Activated CD4-positive, alpha-beta T cell treated with anti-CD3 and anti-CD28 coated beads, Interleukin-10, Interleukin-2, amounts not matched to agents 100 ng/mL and 50 ng/mL, durations not matched to agents 16 hours and 8 hours (primary cell): ENCODE results near the gene CSTF2T.
"Not testable (repeated sequence)": the region's sequence is repeated elsewhere in the genome, so short reads cannot be mapped to it uniquely, and the experiment has no call there.

ENCODE experiments used
- DNase-seq: peaks from one replicate; pipeline ENCODE4 v3.0.0-alpha.2; 2020

The CSTF2T gene

DNA sequence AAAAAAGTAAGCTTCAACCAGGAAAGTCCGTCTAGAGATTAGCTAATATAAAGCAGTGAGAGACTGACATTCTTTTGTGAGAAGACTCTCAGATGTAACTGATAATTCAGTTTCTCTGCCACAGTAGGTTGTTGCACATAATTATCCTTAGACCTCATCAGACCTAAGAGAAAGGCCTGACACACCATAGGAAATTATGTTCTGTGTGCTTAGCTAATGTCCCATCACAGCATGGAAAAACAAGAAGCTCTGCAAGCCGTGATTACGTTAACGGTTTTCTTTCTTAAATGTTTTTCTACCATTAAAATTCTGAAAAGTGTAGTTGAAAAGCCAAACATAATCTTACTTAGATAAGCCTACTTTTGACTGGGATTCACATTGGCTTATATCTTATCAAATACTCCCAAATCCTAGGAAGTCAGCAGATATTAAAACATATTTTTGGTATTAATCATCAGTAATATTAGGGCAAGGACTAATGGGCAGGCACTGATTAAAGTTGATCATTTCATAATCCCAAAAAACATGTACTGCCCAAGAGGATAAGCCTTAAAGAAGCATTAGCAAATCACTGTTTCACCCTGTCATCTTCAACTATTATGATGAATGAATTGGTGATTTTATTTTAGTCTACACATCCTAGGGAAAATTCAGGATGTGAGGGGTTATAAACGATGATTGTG is 5.2 kb downstream of the CSTF2T start:
- no peak for DNase-seq

DNA sequence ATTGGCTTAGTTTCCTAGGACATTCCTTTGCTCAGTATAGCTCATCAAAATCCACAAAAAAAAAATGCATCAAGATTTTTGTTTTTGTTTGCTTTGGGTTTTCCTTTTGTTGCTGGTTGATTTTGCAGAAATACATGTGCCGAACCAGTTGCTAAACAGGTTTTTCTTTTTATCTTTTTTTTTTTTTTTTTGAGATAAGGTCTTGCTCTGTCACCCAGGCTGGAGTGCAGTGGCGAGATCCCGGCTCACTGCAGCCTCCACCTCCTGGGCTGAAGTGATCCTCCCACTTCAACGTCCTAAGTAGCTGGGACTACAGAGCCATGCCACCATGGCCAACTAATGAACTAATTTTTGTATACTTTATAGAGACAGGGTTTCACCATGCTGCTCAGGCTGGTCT is 8.3 kb downstream of the CSTF2T start:
- DNase-seq, result no peak

DNA sequence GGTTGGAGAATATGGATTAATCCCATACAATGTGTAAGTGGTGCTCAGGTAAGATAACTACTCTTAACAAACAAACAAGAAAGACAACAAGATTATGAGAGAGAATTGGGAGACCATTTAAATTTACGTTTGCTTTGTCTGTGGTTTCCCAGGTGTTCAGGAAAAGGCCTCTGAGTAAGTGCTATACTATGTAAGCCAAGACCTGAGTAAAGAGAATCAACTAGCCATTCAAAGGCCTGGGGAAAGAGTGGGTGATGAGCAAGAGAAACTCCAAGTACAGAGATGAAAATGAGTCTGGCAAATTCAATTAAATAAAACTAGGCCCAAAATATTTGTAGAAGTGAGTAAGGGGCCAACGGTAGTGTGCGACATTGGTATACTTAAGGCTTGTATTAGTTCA is 9.9 kb downstream of the CSTF2T start:
- no peak for DNase-seq

DNA sequence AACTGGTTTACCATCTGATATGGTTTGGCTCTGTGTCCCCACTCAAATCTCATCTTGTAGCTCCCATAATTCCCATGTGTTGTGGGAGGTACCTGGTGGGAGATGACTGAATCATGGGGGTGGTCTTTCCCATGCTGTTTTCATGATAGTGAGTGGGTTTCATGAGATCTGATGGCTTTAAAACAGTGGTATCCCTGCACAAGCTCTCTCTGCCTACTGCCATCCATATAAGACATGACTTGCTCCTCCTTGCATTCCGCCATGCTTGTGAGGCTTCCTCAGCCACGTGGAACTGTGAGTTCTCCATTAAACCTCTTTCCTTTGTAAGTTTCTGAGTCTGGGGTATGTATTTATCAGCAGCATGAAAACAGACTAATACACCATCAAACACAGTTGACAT is 10.6 kb downstream of the CSTF2T start:
- not testable (repeated sequence) for DNase-seq

DNA sequence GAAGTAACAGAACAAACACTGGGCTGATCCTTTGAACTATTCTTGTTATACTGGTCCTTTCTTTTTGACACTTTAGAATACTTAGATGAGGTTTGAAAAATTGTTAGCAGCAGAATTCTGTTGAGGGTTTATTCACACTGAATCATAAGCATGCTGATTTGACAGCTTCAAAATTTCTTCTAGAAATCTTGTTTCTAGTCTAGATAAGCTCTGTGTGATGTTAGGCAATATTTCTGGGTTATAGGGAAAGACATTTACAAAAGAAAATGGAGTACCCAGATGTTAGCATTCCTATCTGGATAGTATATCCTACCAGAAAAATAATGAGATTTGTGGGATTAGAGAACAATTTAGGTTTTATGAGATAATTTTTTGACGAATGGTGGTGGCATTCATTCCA is 12.1 kb downstream of the CSTF2T start:
- DNase-seq, result no peak

DNA sequence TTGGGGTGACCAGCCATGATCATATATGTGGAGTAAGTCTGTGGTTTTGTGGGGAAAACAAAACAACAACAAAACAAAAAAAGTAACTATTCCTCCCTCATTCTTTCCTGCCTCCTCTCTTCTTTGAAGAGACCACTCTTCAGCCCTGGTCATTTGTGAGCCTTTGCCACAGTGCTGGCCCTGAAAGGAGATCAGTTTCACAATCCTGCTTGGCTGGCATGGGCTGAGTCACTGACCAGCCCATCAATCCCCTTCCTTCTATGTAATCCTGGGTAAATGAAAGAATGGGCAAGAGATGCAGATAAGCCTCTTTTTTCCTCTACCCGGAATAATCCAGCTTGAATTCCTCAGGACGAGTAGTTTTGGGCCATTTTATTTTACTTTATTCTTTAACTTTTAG is 13.6 kb downstream of the CSTF2T start:
- DNase-seq, result no peak

DNA sequence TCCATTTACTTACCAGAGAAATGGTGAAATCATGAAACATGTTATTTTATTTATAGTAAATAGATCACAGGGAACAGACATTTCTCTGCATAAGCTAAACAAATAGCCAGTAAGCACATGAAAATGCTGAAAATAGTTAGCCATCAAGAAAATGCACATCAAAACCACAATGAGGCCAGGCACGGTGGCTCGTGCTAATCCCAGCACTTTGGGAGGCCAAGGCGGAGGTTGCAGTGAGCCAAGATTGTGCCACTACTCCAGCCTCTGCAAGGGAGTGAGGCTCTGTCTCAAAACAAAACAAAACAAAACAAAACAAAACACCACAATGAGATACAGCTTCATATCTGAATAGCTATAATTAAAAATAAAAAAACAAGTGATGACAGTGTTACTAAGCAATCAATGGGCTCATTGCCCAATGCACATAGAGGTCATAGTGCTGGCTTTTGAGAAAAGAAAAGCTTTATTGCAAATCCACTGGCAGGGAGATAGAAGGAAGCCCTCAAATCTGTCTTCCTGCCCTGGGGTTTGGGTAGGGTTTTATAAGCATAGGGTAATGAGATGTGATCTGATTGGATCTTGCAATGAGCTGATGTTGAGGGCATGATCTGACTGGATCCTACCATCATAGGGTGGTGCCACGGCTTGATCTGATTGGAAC is 16.2 kb downstream of the CSTF2T start:
- DNase-seq, result no peak

DNA sequence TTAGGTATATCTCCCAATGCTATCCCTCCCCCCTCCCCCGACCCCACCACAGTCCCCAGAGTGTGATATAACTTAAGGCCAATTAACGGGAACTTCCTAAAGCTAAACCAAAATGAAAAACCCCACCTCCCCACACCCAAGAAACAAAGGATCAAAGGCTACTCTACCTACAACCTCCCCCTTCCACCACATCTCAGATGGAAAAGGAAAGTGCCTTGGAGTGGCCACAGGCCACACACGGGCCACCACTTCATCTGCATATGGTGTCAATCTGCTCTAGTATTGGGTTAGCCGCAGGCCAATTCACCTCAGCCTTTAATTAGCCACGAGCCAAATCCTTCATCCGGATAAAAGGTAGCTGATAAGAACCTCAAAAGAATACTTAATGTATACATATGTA is 19.6 kb downstream of the CSTF2T start:
- DNase-seq, result no peak

DNA sequence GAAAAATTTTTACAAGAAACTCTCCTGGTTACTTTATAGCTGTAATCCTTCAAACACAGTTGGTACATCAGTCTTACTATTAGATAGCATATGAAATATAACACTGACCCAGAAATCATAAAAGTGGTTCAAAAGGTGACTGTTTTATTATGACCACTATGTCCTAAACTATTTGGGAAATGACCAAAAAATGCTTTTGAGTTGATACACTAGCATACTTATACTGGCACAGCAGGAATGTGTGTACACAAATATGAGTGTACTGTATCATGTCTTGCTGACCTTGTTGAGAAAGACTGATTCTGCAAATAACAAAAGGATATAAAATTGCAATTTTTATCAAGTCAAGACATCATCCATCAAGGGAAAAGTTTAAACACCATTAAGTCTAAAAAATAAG is 24.3 kb downstream of the CSTF2T start:
- no peak for DNase-seq

DNA sequence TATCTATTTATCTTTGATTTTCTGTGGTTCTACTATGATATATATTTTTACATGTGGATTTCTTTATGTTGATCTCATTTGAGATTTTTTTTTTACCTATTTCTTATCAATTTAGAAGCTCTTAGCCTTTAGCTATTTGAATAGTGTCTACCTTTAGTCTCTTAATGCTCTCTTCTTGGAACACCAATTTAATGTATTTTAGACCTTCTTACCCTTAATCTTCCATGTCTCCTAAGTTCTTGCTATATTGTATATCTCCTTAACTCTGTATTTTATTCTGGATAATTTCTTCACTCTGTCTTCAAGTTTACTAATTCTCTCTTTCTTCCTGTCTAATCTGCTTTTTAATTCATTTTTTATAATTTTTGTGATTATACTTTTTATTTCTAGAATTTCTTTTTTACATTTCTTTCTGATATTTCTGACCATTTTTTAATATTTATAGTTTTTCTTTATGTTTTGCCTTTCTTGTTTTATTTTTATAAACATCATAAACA is 27.3 kb downstream of the CSTF2T start:
- DNase-seq, result no peak

DNA sequence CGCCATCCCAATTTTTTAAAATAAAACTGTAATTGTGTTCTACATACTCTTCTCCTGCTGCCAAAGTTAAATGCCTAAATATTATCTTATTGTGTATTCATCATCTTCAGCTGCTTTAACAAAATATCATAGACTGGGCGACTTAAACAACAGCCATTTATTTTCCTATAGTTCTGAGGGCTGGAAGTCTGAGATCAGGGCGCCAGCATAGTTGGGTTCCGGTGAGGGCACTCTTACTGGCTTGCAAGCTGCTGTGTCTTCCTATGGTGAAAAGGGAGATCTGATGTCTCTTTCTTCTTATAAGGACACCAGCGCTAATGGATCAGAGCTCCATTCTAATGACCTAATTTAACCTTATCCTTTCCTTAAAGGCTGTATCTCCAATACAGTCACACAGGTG is 30.4 kb downstream of the CSTF2T start:
- DNase-seq, result no peak

DNA sequence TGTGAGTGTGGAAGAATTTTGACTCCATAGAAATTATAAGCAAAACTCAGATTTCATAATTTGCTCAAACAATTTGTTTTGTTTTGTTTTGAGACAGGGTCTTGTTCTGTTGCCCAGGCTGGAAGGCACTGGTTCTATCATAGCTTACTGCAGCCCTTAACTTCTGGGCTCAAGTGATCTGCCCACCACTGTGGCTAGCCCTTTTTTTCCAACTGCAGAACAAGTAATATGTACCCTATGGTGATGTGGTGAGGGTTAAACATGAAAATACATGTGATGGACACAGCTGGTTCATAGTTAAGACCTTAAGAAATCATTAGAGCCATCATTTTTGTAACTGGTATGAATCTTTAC is 31.1 kb downstream of the CSTF2T start:
- no peak for DNase-seq

DNA sequence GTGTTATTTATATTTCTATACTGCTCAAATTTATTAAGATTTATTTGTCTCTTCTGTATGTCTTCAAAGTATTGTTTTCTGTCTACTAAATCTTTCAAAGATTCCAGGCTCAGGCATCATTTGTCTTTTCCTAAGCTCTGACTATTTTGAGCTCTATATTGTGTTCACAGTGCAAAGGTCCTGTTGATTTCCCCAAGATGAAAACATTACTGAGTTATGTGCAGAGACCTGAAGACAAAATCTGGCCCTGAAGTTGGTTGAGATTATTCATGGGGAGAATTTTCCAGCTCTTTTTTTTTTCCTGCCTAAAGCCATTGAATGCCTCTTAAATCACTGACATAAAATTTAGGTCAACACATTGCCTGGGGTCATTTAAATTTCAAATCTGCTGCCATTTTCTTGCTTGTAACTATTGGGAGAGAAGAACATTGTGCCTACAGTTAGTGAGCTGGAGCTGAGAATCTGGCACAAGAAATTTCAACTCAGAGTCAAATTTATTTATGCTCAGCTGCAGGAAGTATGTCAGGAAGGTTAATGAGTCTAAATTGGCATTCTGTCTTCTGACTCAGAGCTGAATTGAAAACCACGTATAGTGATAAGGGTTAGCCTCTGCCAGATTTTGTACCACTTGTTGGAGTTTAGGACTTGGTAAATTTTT is 31.6 kb downstream of the CSTF2T start:
- DNase-seq, result no peak

DNA sequence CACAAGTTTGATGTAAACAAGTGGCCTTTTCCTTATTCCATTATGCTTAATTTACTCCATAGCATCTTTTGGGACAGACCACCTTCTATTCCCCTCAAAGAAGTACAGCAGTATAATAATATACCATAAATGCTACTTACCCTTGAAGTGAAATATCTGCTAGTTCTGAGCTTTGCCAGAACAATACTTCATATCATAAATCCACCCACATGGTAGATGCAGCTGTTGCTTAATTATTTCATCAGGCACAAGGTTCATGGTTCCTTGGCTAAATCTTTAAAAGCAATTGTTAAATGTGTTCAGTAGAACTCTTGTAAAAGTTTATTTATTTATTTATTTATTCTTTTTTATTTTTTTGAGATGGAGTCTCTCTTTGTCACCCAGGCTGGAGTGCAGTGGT is 32.9 kb downstream of the CSTF2T start:
- no peak for DNase-seq

DNA sequence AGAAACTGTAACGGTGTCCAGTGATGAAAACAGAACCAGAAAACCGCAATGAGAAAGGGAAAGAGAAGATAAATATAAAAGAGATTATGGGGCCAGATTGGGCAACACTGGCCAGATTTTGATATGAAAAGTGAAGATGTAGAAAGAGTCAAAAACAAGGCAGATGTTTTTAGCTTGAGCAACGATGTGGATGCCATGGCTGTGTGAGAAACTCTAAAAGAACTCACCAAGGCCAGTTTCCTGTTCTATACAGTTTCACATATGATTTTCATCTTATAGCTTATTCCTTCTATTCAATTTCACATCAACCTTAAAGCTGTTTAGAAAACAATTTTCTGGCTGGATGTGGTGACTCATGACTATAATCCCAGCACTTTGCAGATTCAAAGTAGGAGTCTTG is 36.3 kb downstream of the CSTF2T start:
- no peak for DNase-seq

DNA sequence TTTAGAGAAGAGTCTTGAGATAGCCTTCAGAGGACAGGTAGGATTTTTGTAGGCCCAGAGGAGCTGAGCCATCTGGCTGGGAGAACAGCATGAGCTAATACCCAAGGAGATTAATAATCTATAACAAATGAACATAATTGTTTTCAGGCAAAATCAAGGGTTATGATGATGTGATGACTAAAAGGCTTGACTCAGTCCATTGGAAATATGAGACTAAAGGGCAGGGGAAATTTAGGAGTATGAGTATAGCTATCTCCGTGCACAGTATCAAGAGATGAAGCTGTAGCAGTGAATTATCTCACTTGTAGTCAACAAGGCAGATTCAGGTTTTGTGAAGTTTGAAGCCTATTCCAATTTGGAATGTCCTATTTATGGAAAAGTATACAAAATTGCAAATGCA is 40.1 kb downstream of the CSTF2T start:
- no peak for DNase-seq

DNA sequence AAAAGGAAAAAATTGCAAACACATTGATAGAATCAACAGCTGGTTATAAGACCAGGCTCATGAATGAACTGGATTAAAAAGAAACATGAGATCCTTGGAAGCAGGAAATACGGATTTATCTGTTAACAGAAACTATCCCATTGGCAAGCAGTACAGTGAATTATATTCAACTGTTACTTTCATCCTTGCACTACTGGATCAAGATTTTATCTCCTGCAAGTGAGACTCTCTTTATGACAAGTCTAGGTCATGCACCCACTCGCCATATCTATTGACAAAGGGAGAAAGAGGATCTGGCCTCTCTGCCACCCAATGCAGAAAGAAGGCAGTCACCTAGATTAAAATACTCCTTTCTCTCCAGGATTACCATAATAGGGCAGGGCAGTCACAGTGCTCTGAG is 41.4 kb downstream of the CSTF2T start:
- no peak for DNase-seq

DNA sequence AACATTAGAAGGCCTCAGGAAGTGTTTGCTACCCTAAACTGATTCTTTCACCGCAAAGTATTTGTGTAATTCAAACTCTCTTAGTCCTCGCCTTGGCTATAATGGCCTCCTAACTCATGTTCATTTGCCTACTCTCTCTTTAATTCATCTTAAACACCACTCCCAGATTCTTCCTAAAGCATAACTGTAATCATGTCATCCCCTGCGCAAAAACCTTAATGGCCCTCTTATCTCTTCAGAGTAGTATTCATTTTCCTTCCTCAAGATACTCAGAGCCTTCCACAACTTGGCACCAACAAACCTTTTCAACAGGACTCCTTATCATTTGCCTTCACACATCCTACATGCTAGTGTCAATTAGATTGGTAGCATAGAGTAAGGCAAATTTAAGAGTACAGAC is 42.9 kb downstream of the CSTF2T start:
- no peak for DNase-seq

DNA sequence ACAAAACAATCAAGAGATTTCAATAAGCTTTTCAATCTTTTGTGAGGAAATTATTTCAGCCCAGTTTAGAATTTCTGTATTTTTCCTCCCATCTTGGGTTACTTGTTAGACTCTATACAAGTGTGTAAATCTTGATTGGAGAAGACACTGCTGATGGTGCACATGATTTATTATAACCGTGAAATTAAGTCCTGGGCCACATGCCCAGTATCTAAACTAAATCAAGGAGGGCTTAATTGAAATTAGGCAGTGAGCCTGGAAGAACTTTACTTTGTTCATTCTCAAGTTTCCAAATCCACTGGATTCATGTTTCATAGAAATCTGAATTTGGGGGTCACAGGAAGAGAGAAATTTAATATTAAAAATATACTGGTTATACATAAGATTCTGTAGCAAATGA is 44.5 kb downstream of the CSTF2T start:
- no peak for DNase-seq

DNA sequence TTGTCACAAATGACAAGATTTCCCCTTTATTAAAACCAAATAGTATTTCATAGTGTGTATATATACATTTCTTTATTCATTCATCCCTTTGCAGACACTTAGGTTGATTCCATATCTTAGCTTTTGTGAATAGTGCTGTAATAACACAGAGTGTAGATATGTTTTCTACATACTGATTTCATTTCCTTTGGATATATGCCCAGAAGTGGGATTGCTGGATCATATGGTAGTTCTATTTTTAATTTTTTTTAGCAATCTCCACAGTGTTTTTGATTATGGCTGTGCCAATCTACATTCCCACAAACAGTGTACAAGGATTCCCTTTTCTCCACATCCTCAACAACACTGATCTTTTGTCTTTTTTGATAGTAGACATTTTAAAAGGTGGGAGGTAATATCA is 46.4 kb downstream of the CSTF2T start:
- DNase-seq, result no peak

DNA sequence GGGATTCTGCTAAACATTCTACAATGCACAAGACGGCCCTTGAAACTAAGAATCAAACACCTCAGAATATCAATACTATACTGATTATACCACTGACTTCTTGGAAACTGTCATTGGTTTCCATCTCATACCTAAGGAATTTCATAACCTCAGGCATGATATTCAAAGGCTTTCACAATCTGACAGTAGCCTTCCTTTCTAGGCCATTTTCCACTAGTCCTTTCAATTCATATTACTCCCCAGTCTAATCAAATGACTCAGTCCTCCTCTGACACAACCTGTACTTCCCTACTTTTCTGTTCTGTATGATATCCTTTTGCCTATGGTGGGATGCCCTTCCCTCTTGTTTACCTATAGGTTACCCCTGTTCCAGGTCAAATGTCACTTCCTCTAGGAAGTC is 48.3 kb downstream of the CSTF2T start:
- no peak for DNase-seq

DNA sequence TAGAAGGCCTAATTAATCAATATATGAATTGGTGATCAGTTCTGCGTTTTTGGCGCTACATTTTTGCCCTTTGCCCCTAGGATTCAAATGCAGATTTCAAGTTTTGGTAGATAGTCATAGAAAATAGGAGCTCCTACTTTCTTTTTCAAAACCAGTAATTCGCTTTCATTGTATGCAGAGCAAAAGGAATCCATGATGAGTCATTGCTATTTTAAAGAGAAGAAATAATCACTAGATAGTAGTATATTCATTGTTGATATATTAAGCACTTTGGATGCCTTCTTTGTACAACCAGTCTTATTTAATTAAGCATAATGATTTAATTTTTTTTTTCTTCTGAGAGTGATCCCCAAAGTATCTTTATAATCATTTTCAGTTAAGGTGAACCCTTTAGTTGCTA is 50.3 kb downstream of the CSTF2T start:
- no peak for DNase-seq
